ENCODE measurements around the gene PLXNA4.

The PLXNA4 gene

GRCh38 chr7:132108563-132108962 is 467.7 kb downstream of the PLXNA4 start:
- Histone ChIP-seq H3K4me3 (replicated peaks; ENCODE audit: insufficient read depth, low read length) (no peak overlapping the region), H3K27ac (replicated peaks) (no peak overlapping the region), H3K27me3 (ENCODE audit: insufficient read depth, poor library complexity, severe bottlenecking) (peaks cover 3% of the 10 kb centered on the region)
- DNase-seq (ENCODE audit: low read depth in 1 of 2, low spot score in 1 of 2) = no peak
- no peak for TF ChIP-seq REST (IDR thresholded peaks at IDR 0.05; ENCODE audit: insufficient replicate concordance, low read depth)
- no peak for TF ChIP-seq POLR2AphosphoS5 (IDR thresholded peaks at IDR 0.05; ENCODE audit: low read depth)
- no peak for TF ChIP-seq SPI1 (IDR thresholded peaks at IDR 0.05; ENCODE audit: borderline replicate concordance, low read depth)
- no peak for TF ChIP-seq CTCF (IDR thresholded peaks at IDR 0.05; ENCODE audit: insufficient read depth, low read length)
- TF ChIP-seq GABPA (IDR thresholded peaks at IDR 0.05; ENCODE audit: low read depth) = no peak

DNA sequence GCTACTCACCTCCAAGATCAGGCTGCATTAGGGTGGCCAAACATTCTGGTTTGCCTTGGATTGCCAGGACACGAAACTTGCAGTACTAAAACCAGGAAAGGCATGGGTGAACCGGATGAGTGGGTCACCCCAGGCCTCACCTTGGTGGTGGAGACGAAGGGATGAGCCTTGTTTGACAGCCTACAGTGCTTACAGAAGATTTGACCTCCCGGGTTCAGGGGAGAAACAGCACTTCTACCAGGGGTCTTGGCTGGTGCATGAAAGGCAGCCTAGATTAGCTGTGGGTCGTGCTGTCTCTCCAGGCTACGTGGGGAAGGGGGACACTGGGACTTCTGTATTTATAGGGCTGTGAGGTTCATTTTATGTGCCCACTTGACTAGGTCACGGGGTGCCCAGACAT is 469.8 kb downstream of the PLXNA4 start:
- H3K27ac ChIP-seq (replicated peaks) = no peak overlapping the region
- peaks cover 3% of the 10 kb centered on the region for H3K27me3 ChIP-seq (ENCODE audit: insufficient read depth, poor library complexity, severe bottlenecking)
- TF ChIP-seq GABPA (IDR thresholded peaks at IDR 0.05; ENCODE audit: low read depth) (no peak), SPI1 (IDR thresholded peaks at IDR 0.05; ENCODE audit: borderline replicate concordance, low read depth) (no peak), REST (IDR thresholded peaks at IDR 0.05; ENCODE audit: insufficient replicate concordance, low read depth) (no peak), CTCF (IDR thresholded peaks at IDR 0.05; ENCODE audit: insufficient read depth, low read length) (no peak)
- DNase-seq (ENCODE audit: low read depth in 1 of 2, low spot score in 1 of 2) = no peak
- no peak overlapping the region for H3K4me3 ChIP-seq (replicated peaks; ENCODE audit: insufficient read depth, low read length)

DNA sequence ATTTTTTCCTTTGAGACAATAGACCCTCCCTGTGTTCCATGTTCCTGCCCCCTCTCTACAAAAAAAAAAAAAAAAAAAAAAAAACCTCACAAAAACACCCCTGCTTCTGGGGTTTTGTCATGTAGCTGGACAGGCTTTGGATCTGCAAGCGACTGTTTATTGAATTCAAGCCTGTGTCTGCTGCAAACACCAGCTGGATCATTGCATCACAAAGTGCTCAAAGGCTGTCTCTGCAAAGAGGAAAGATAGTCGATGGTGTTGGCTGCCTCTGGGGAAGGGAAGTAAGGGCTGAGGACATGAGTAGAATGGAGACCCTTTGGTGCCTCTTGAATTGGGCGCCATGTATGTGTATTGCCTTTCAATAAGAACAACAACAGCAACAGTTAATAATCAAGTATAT is 471.2 kb downstream of the PLXNA4 start:
- Histone ChIP-seq H3K27ac (replicated peaks) (no peak overlapping the region), H3K27me3 (ENCODE audit: insufficient read depth, poor library complexity, severe bottlenecking) (peaks cover 3% of the 10 kb centered on the region), H3K4me3 (replicated peaks; ENCODE audit: insufficient read depth, low read length) (no peak overlapping the region)
- TF ChIP-seq CTCF (IDR thresholded peaks at IDR 0.05; ENCODE audit: insufficient read depth, low read length) (no peak), POLR2AphosphoS5 (IDR thresholded peaks at IDR 0.05; ENCODE audit: low read depth) (no peak), GABPA (IDR thresholded peaks at IDR 0.05; ENCODE audit: low read depth) (no peak), SPI1 (IDR thresholded peaks at IDR 0.05; ENCODE audit: borderline replicate concordance, low read depth) (no peak), REST (IDR thresholded peaks at IDR 0.05; ENCODE audit: insufficient replicate concordance, low read depth) (no peak)
- no peak for DNase-seq (ENCODE audit: low read depth in 1 of 2, low spot score in 1 of 2)
